Neural crest cell (in vitro differentiated cells): ENCODE data around the gene NFIA. TPM values are rescaled to one million over a fixed set of nuclear protein-coding genes. Genes with fewer than 3 reads are reported as not detected.

Experiments used
- DNase-seq: peaks from one replicate; pipeline ENCODE4 v3.0.0; 2021; ENCODE audit warnings: low read depth, mixed read lengths, low spot score
- H3K27ac Mint-ChIP-seq: one replicate; pipeline ENCODE4 v1.8.0; 2021; ENCODE audit warnings: mild to moderate bottlenecking, mixed read lengths; ENCODE audit not compliant: unreplicated experiment
- H3K27me3 Mint-ChIP-seq: 2 replicates; pipeline ENCODE4 v1.8.0; 2021; ENCODE audit warnings: low read depth, mild to moderate bottlenecking, mixed read lengths
- H3K36me3 Mint-ChIP-seq: 2 replicates; pipeline ENCODE4 v1.8.0; 2021; ENCODE audit warnings: low read depth, mild to moderate bottlenecking, mixed read lengths
- H3K4me1 Mint-ChIP-seq: 2 replicates; pipeline ENCODE4 v1.8.0; 2021; ENCODE audit warnings: mixed read lengths
- H3K4me3 Mint-ChIP-seq: one replicate; pipeline ENCODE4 v1.8.0; 2021; ENCODE audit warnings: mild to moderate bottlenecking, mixed read lengths
- H3K9me3 Mint-ChIP-seq: 2 replicates; pipeline ENCODE4 v1.8.0; 2021; ENCODE audit warnings: mixed read lengths
- CTCF ChIP-seq: fragments of 200-600 bp; sonication (generic); conservative IDR thresholded peaks from 2 replicates; pipeline ENCODE4 v1.5.0; 2021; ENCODE audit warnings: antibody characterized with exemption, mild to moderate bottlenecking
- total RNA-seq: library from RNA; stranded (reverse); gene quantifications from 2 replicates; pipeline ENCODE4 v1.2.1, GENCODE V29; 2021

NFIA gene
- total RNA-seq, 1 donor from 2014 or later = 3.4 TPM

- no peaks in the 10 kb centered on the region for H3K9me3 Mint-ChIP-seq
- no peak overlapping the region for H3K4me3 Mint-ChIP-seq
- H3K27ac Mint-ChIP-seq = no peak overlapping the region
- H3K4me1 Mint-ChIP-seq = peaks cover 24% of the 10 kb centered on the region
- H3K27me3 Mint-ChIP-seq = peaks cover 4% of the 10 kb centered on the region
- no peaks in the 10 kb centered on the region for H3K36me3 Mint-ChIP-seq
- TF ChIP-seq CTCF = no peak
- DNase-seq = no peak
Observed at GRCh38 chr1:61282387-61282786, 200.0 kb downstream of the NFIA start.

- Mint-ChIP-seq H3K4me1 (peaks cover 28% of the 10 kb centered on the region), H3K9me3 (no peaks in the 10 kb centered on the region), H3K36me3 (no peaks in the 10 kb centered on the region), H3K4me3 (no peak overlapping the region), H3K27ac (no peak overlapping the region), H3K27me3 (peaks cover 4% of the 10 kb centered on the region)
- DNase-seq = no peak
- TF ChIP-seq CTCF = no peak
Observed at GRCh38 chr1:61284248-61284854, 202.0 kb downstream of the NFIA start.

- Mint-ChIP-seq H3K36me3 (no peaks in the 10 kb centered on the region), H3K27me3 (peaks cover 4% of the 10 kb centered on the region), H3K9me3 (no peaks in the 10 kb centered on the region), H3K27ac (no peak overlapping the region), H3K4me1 (peaks cover 23% of the 10 kb centered on the region), H3K4me3 (no peak overlapping the region)
- no peak for DNase-seq
- no peak for TF ChIP-seq CTCF
Observed at GRCh38 chr1:61284936-61285335, 202.6 kb downstream of the NFIA start.

GRCh38 chr1:61285371-61285885 lies 203.1 kb downstream of the NFIA start:
- Mint-ChIP-seq H3K27me3 (peaks cover 4% of the 10 kb centered on the region), H3K4me3 (no peak overlapping the region), H3K36me3 (no peaks in the 10 kb centered on the region), H3K4me1 (peaks cover 20% of the 10 kb centered on the region), H3K9me3 (no peaks in the 10 kb centered on the region), H3K27ac (no peak overlapping the region)
- no peak for TF ChIP-seq CTCF
- no peak for DNase-seq

GRCh38 chr1:61287014-61287413 lies 204.7 kb downstream of the NFIA start:
- no peaks in the 10 kb centered on the region for H3K9me3 Mint-ChIP-seq
- H3K4me1 Mint-ChIP-seq = peaks cover 20% of the 10 kb centered on the region
- no peak overlapping the region for H3K4me3 Mint-ChIP-seq

More at GRCh38 chr1:61287014-61287413, 204.7 kb downstream of the NFIA start:
- no peaks in the 10 kb centered on the region for H3K36me3 Mint-ChIP-seq
- no peak overlapping the region for H3K27ac Mint-ChIP-seq
- TF ChIP-seq CTCF = no peak
- no peak for DNase-seq
- peaks cover 4% of the 10 kb centered on the region for H3K27me3 Mint-ChIP-seq
